HepG2 (cell line): ENCODE results near the gene GZF1. TPM values are rescaled to one million over a fixed set of nuclear protein-coding genes. Genes with fewer than 3 reads are reported as not detected.

Source experiments
- ARHGAP35 ChIP-seq: sonication (generic); formaldehyde crosslinking; IDR thresholded peaks from 2 replicates; pipeline ENCODE4 v1.9.0; 2022; ENCODE audit warnings: mild to moderate bottlenecking, inconsistent platforms, moderate library complexity, missing genetic modification reagents, borderline replicate concordance
- CCDC6 ChIP-seq: sonication (generic); formaldehyde crosslinking; IDR thresholded peaks from 2 replicates; pipeline ENCODE4 v1.8.1; 2022; ENCODE audit warnings: mild to moderate bottlenecking, missing genetic modification reagents, moderate library complexity
- CEBPB ChIP-seq: IDR thresholded peaks from 2 replicates; pipeline ENCODE4 v1.6.1; 2011; ENCODE audit warnings: low read depth, low read length, improper control_type of control experiment, borderline replicate concordance
- CENPBD1 ChIP-seq: sonication (generic); formaldehyde crosslinking; IDR thresholded peaks from 2 replicates; pipeline ENCODE4 v1.8.0; 2022; ENCODE audit warnings: missing genetic modification reagents, low read depth, mild to moderate bottlenecking, borderline replicate concordance
- CREB3 ChIP-seq: sonication (generic); formaldehyde crosslinking; IDR thresholded peaks from 2 replicates; pipeline ENCODE4 v1.5.0; 2020; ENCODE audit warnings: missing genetic modification reagents
- KLF6 ChIP-seq: IDR thresholded peaks from 2 replicates; pipeline ENCODE4 v1.8.0; 2016; ENCODE audit warnings: missing biosample characterization, missing genetic modification reagents
- MAX ChIP-seq: IDR thresholded peaks from 2 replicates; pipeline ENCODE4 v1.6.1; 2012; ENCODE audit warnings: inconsistent platforms
- MYPOP ChIP-seq: sonication (generic); formaldehyde crosslinking; IDR thresholded peaks from 2 replicates; pipeline ENCODE4 v1.8.1; 2023; ENCODE audit warnings: mild to moderate bottlenecking, moderate library complexity, missing genetic modification reagents
- RARG ChIP-seq: sonication (generic); formaldehyde crosslinking; IDR thresholded peaks from 2 replicates; pipeline ENCODE4 v1.4.0; 2020; ENCODE audit warnings: low read depth, mild to moderate bottlenecking, missing genetic modification reagents
- RORA ChIP-seq: sonication (generic); formaldehyde crosslinking; IDR thresholded peaks from 2 replicates; pipeline ENCODE4 v1.5.0; 2020; ENCODE audit warnings: mild to moderate bottlenecking, missing genetic modification reagents, moderate library complexity
- SIN3A ChIP-seq: IDR thresholded peaks from 2 replicates; pipeline ENCODE4 v1.6.1; 2011; ENCODE audit warnings: low read depth, mild to moderate bottlenecking, control low read depth, low read length, borderline replicate concordance
- YY1 ChIP-seq: IDR thresholded peaks from 2 replicates; pipeline ENCODE4 v1.6.1; 2011; ENCODE audit warnings: low read length, low read depth, moderate library complexity, mild to moderate bottlenecking; ENCODE audit not compliant: insufficient read depth, insufficient replicate concordance
- ZBTB3 ChIP-seq: sonication (generic); formaldehyde crosslinking; IDR thresholded peaks from 2 replicates; pipeline ENCODE4 v1.4.0; 2020; ENCODE audit warnings: low read depth, mild to moderate bottlenecking, moderate library complexity, missing genetic modification reagents, borderline replicate concordance
- ZBTB34 ChIP-seq: sonication (generic); formaldehyde crosslinking; IDR thresholded peaks from 2 replicates; pipeline ENCODE4 v1.8.0; 2022; ENCODE audit warnings: mild to moderate bottlenecking, missing genetic modification reagents
- ZBTB8A ChIP-seq: sonication (generic); formaldehyde crosslinking; IDR thresholded peaks from 2 replicates; pipeline ENCODE4 v1.4.0; 2020; ENCODE audit warnings: mild to moderate bottlenecking, low read depth, missing genetic modification reagents, borderline replicate concordance
- ZMYM3 ChIP-seq: sonication (generic); formaldehyde crosslinking; IDR thresholded peaks from 2 replicates; pipeline ENCODE4 v1.5.1; 2020; ENCODE audit warnings: mild to moderate bottlenecking, missing genetic modification reagents
- ZNF160 ChIP-seq: sonication (generic); formaldehyde crosslinking; IDR thresholded peaks from 2 replicates; pipeline ENCODE4 v1.8.0; 2022; ENCODE audit warnings: mild to moderate bottlenecking, inconsistent platforms, missing genetic modification reagents
- ZNF180 ChIP-seq: sonication (generic); formaldehyde crosslinking; IDR thresholded peaks from 2 replicates; pipeline ENCODE4 v1.4.0; 2020; ENCODE audit warnings: low read depth, missing genetic modification reagents, borderline replicate concordance
- ZNF232 ChIP-seq: sonication (generic); formaldehyde crosslinking; IDR thresholded peaks from 2 replicates; pipeline ENCODE4 v1.4.0; 2020; ENCODE audit warnings: missing genetic modification reagents, borderline replicate concordance
- ZNF337 ChIP-seq: sonication (generic); formaldehyde crosslinking; IDR thresholded peaks from 2 replicates; pipeline ENCODE4 v1.5.1; 2020; ENCODE audit warnings: missing genetic modification reagents, low read depth, mild to moderate bottlenecking, borderline replicate concordance
- ZNF580 ChIP-seq: IDR thresholded peaks from 2 replicates; pipeline ENCODE4 v1.6.1; 2016; ENCODE audit warnings: low read depth, borderline replicate concordance
- ZNF768 ChIP-seq: sonication (generic); formaldehyde crosslinking; IDR thresholded peaks from 2 replicates; pipeline ENCODE4 v1.4.0; 2020; ENCODE audit warnings: missing genetic modification reagents
- ZNF850 ChIP-seq: sonication (generic); formaldehyde crosslinking; conservative IDR thresholded peaks from 2 replicates; pipeline ENCODE4 v1.9.0; 2021; ENCODE audit warnings: mild to moderate bottlenecking, missing genetic modification reagents
- ZNF891 ChIP-seq: sonication (generic); formaldehyde crosslinking; IDR thresholded peaks from 2 replicates; pipeline ENCODE4 v1.5.0; 2020; ENCODE audit warnings: mild to moderate bottlenecking, missing genetic modification reagents
- polyA plus RNA-seq, 8 experiments: library from polyadenylated mRNA; depleted of rRNA in 3 of 8; stranded (reverse) in 7 of 8; unstranded in 1 of 8; fragments of >200 nt; fragmentation: Illumina TruSeq in 4 of 8; extraction: Trizol in 4 of 8; gene quantifications; 2 replicates each; pipeline versions ENCODE4 v1.2.1 to v1.2.3, GENCODE V29; 2011 to 2016; ENCODE audit warnings: low read depth in 4 of 8, missing spikeins in 1 of 8, mixed read lengths in 1 of 8; ENCODE audit not compliant: insufficient read depth in 1 of 8
- total RNA-seq, 5 experiments: library from RNA; depleted of rRNA; stranded (reverse); fragments of >200 nt; fragmentation: Illumina TruSeq; extraction: Trizol; gene quantifications; 2 replicates each; pipeline ENCODE4 v1.2.3, GENCODE V29; 2016; ENCODE audit warnings: low read depth in 1 of 5

The GZF1 gene
- total and polyA plus RNA-seq, 2 of the 13 experiments (the other 11 are each of a cell fraction or from before 2014, with no cell fraction given) = 16.9 to 26.0 TPM

GRCh38 chr20:23412026-23412425 is 50.0 kb downstream of the GZF1 start (continued):
- TF ChIP-seq CREB3 (CRISPR knock-in tag) (no peak), ZNF580 (CRISPR knock-in tag) (no peak), ZNF768 (no peak), ZBTB8A (no peak), ZMYM3 (CRISPR knock-in tag) (no peak), MYPOP (CRISPR knock-in tag) (no peak), YY1 (no peak), SIN3A (no peak), RARG (CRISPR knock-in tag) (no peak), CCDC6 (no peak), CENPBD1 (CRISPR knock-in tag) (no peak), KLF6 (CRISPR knock-in tag) (no peak), ZNF180 (CRISPR knock-in tag) (no peak), RORA (no peak), ZNF891 (CRISPR knock-in tag) (no peak), ZNF160 (CRISPR knock-in tag) (no peak), CEBPB (peak; percentile 52; the same call in 1 of the 2 replicates), ZNF850 (no peak), ZBTB34 (CRISPR knock-in tag) (no peak), MAX (peak; percentile 60), ZBTB3 (CRISPR knock-in tag) (0 out of 2 replicates have a peak, but pooled peaks have one; percentile 24), ZNF232 (no peak), ARHGAP35 (CRISPR knock-in tag) (no peak), ZNF337 (CRISPR knock-in tag) (no peak)
